NCI-H2171 (cell line): ENCODE measurements around the gene SEPHS1.
"Not testable (repeated sequence)": the region's sequence is repeated elsewhere in the genome, so short reads cannot be mapped to it uniquely, and the experiment has no call there.

Experiments used
- DNase-seq: peaks from one replicate; lab custom pipeline; 2025; lab: John Stamatoyannopoulos, UW

The SEPHS1 gene

DNA sequence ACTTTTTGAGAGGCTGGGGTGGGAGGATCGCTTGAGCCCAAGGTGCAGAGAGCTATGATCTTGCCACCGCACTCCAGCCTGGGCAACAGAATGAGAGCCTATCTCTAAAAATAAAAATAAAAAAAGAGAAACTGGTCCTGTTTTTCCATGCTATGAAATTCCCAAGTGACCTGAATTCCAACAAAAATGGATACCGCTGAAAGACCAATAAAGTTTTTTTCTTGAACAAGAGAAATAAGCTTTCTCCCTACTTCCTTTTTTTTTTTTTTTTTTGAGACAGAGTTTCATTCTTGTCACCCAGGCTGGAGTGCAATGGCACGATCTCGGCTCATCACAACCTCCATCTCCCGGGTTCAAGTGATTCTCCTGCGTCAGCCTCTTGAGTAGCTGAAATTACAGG is 12.5 kb upstream of the SEPHS1 start:
- no peak for DNase-seq

DNA sequence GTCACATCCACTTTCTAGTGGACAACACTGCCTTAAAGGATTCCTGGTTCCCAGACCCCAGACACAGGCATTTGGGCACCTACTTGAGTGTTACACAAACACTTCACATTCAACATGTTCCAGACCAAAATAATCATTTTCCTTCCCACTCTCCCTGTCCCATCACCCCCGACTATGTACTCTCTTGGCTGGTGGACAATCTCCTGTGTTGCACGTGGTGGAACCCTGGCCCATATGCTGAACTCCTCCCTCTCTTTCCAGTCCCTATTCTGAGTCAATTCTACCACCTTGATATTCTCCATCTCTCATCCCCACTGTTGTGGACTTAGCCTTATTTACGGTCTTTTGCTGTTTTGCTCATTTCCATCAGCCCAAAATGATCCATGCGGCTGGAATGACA is 8.3 kb upstream of the SEPHS1 start:
- no peak for DNase-seq

DNA sequence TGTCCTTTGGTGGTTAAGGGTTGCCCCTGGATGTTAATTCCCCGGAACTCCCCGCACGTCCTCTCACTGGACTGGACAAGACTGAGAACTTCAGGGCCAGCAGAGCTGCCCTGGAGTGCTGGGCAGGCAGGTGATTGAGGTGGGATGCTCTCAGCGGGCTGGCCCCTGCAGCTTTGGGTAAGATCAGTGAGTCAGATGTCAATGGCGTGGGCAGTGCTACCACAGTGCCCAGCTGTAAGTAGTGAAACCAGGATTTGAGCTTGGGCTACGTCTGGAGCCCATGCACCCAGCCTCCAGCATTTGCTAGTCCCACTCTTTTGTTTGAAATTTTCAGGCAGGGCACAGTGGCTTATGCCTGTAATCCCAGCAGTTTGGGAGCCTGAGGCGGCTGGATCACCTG is 6.7 kb upstream of the SEPHS1 start:
- DNase-seq: no peak

DNA sequence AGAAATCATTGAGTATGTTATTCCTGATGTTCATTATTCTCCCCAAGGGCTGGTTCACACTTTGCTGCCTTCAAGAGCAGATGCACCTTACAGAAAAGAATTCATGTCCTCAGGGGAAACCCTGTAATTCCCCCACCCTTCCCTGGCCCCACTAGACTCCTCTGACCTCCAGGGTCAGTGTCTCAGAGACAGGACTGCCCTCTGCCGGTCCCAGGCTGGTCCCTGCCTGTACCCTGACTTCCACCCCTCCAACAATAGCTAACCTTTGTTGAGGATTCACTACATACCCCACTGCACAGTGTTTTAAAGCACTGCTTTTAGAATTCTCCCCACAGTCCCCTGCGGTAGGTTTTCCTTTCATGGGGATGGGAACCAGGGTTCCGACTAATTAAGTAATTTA is 4.4 kb upstream of the SEPHS1 start:
- no peak for DNase-seq

DNA sequence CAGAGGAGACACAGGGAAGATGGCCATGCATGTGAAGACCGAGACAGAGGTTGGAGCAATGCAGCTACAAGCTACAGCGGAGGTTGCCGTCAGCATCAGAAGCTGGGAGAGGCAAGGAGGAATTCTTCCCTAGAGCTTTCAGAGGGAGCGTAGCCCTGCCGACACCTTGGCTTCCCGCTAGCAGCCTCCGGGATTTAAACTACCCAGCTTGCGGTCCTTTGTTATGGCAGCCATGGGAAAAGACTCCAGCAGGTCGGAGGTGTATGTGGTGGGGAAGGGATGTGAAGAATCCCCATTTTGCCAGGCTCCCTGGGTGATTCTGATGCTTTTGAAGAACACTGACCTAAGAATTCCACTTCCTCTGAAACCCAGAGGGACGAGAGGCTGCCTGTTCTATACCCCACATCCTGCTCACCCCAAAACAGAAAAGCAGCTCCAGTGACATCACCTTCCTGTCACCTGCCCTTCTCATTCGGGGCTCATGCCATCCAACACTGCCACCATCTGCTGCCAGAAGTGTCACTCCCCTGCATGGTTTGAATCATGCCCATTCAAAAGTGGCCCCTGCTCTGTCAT is 3.3 kb upstream of the SEPHS1 start:
- no peak for DNase-seq

DNA sequence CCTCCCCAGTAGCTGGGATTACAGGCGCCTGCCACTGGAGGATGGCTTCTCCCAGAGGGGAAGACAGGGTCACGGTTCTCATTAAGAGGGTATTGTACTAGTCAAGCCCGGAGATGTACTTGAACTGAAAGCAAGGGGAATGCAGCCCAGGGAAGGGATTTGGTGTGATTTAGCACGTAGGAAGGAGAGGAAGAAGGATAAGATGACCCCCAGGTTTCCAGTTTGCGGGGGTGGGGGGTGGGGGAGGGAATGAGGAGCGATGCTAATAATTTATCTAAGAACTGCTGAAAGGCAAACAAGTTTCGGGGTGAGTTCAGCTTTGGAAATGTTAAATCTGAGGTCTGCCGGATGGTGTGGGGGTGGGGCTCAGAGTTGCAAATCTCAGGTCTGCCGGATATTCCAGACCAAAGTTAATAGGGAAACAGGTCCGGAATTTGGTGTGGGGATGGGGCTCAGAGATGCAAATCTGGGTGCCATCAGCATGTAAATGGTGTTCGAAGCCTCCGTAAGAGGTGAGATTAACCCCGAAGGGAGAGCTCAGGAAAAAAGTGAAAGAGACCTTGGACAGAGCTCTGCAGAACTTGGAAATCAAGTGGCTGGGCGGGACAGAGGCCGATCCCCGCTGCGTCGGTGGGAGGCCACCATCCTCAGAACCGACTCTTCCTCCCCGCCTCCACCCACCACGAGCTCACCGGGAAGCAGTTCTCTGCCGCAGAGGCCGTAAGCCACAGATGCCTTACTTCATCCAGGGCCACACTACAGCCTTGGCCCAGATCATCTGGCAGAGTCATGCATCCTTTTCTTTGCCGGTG is 1.6 kb upstream of the SEPHS1 start:
- no peak for DNase-seq

DNA sequence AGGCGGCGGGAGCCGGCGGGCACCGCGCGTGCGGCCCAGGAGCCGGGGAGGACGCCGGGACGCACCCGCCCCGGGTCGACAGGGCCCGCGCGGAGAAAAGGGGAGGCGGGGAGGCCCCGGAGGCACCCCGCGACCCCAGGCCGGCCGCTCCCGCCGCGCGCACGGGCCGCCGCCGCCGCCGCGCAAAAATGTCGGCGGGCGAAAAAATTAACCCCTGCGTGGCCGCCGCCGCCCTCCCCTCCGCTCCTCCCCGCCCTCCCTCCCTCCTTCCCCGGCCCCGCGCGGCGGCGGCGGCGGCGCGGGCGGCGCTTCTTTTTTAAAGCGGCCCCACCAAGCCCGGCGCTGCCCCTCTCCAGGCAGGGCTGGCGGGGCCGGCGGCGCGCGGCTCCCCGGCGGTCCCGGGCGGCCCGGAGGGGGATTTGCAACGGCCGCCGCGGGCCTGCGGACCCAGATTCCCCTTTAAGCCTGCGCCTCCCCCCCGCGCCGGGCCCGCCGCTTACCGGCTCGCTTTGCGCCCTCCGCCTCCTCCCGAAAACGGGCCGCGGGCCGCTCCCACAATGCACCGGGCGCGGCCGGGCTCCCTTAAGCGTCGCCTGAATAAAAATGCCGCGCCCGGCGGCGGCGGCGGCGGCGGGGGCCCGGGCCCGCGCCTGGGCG is 465 bp downstream of the SEPHS1 start:
- DNase-seq: peak; percentile 63

DNA sequence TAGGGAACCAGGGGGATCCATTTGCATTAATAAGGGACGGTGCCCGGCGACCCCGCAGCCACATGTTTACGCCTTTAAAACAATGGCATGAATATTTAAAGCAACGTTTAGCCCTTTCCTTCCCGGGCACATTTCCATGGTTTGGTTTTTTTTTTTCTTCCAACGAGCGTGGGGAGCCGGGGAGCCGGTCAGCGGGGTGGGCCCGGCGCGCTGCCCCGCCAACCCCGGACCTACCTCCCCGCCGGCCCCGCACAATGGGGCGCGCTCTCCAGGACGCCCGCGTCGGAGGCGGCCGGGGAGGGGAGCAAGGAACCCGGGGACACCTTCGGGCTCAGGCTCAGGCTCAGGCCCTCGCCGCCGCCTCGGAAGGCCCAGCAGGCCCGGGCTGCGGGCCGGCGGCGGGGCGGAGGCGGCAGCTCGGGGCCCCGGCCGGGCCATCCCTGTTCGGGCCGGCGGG is 1.0 kb downstream of the SEPHS1 start:
- no peak for DNase-seq

DNA sequence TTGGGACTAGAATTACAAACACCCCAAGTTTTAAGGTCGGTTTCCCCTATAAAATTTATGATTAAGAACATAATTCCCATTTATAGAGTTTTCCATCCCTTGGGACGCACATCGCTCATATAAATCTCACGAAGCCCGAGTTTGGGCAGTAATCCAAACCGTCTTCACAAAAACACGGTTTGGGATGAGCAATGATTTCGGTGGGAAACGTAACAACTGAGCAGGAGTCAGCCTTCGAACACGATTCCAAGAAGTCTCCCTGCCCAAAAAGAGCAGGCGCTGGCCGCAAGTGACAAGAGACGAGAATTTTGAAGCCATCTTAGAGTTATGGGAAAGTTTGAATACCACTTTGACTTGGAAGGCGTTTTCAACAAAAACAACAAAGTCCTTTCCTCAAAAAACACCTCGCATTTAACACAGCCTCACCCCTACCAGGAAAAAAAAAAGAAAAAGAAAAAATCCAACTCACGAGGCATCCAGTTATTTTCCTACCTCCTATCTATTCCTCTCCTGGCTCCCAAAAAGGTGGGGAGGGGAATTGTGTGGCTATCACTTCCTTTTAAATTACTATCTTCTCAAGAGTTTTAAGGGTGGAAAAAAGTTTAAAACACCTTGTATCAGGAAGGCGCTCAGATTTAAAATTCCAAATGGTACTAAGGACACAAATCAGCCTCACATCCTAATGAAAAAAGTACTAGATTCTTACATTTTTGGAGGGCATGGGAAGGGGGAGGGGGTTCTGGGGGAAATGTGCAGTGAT is 1.6 kb downstream of the SEPHS1 start:
- DNase-seq: no peak

DNA sequence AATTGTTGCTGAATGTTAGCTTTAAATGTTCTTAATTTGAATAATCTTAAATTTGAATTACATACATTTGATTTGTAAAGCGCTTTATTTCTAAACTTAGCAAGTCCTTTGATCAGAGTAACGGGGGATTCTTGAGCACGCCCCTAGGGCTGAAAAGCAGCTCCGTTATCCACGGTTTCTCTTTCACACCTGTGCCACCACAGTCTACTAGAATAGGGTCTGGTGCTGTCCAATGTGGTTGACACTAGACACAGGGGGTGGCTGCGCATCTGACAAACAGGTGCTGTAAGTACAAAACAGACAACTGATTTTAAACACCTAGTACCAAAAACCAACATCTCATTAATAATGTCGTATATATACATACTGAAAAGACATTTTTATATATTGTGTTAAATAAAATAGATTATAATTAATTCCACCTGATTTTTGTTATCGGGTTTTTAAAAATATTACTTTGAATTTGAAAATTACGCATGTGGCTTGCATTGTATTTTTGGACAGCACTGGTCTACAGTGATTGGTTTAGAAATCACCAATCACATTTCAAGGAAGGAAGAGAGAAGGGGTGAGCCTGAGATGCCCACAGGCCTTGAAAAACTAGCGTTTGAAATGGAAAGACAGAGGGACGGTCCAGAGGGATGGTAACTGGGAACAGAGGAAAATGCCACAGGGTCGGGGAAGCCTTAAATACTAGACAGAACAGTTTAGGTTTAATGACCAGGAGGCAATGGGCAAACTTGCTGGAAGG is 7.3 kb downstream of the SEPHS1 start:
- DNase-seq: no peak

DNA sequence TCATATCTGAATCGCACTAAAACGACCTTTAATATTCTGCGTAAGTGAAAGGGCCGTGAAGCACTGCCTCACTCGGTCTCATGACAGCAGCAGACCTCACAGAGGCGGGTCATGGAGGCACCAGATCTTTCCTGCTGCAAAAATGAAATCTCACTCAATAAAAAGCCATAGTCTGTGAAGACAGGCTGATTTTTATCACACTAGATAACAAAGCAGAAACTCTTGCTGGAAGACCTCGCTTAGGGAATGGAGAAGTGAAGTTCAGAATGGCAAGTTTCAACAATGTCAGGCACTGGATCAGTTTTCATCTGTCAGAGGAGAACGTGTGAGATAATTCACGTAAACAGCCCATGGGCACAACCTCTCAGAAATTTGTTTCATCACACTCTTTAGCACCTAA is 8.0 kb downstream of the SEPHS1 start:
- DNase-seq: no peak

DNA sequence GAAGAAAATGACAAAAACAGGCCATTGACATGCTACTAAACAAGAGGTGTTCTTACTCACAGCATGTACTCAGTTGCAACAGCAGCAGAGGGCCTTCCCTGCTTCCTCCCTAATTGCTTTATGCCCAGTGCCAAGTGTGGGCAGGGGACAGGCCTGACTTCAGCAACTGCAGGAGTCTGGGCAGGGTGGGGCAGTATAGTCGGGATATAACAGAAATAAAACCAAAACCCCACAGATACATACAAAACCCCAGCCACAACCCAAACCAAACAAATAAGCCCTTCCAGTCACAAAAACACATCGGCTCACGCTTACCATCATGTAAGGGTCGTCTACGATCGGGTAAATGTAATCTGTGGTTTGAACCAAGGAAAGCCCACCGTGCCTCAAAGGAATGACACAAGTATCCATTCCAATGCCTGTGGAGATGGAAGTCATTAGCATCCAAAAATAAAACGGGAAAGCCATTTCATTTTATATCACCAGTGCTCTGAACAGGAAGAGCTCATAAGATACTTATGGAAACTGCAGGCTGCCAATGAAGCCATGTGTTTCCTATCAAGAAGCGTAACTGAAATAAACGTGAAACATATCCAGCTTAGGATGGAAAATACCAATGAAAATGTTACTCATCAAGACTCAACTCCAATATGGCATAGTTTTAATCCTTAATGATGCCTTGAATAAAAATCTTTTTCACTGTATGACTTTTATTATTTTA is 9.5 kb downstream of the SEPHS1 start:
- DNase-seq: no peak

DNA sequence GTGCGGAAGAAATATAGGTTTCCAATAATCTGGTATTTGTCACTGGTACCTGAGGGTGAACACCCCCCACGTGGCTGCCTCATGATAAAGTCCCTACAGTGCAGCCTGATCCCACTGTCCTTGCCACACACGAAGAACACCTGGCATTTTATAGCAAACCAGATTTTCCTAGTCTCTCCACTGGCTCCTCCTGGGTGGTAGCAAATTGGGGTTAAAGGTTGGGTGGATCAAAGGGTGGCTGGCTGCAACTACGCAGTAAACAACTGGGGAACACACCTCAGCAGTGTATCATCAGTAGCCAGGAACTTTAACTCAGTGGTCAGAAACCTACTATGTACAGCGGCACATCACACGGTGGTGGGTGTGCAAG is 10.3 kb downstream of the SEPHS1 start:
- DNase-seq: no peak

DNA sequence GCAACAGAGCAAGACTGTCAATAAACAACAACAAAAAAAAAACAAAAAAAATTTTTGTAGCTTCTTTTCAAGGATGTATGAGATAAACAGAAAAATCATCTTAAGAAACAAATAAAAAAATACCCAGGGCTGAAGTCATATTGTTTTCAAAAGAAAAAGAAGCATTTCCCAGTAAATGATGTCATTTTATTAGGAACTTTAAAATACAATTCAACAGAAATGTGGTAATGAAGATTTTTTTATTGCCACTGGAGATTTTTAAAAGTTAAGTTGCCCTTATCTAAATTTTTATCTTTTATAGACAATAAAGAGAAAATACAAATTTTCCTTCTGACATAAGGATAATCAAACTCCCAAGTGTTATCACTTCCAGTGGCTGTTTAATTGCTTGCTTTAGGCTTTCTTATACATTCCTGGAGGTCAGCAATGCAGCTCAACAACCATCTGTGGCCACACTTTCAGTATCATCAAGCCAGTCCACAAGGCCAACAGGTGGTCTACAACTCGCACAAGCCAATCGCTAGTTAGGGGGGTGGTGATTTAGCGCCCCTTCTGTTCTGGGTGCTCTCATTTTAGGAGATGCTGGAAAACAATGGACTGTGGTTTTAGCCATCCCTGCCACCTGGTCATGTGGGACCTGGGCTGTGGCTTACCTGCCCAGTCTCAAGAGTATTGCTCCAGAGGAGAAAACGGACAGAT is 10.8 kb downstream of the SEPHS1 start:
- DNase-seq: no peak

DNA sequence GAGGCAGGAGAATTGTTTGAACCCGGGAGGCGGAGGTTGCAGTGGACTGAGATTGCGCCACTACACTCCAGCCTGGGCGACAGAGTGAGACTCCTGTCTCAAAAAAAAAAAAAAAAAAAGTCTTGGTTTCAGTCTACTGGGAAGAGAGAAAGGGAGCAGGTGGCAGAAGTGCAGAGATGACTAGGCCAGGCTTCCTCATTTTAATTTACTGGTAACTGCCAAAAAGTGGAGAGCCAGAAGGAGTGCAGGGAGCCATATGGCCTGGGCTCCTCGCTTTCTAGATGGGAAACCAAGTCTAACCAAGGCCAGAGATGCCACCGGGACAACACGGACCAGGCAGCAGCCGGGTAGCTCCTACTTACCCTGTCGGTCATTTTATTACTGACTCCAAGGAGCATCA is 12.2 kb downstream of the SEPHS1 start:
- DNase-seq: peak; percentile 52

DNA sequence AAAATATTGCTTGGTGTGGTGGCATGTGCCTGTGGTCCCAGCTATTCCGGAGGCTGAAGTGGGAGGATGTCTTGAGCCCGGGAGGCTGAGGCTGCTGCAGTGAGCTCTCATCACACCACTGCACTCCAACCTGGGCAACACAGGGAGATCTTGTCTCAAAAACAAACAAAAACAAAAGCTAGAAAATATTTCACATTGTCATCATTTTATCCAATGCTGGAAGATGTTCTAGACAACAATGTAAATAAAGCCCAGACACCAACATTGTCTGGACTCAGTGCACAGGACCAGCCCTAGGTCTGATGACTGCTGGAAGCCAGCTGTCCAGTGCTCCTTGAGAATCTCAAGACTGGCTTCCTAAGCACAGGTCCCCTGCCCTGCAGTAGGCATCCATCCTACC is 13.5 kb downstream of the SEPHS1 start:
- DNase-seq: no peak

DNA sequence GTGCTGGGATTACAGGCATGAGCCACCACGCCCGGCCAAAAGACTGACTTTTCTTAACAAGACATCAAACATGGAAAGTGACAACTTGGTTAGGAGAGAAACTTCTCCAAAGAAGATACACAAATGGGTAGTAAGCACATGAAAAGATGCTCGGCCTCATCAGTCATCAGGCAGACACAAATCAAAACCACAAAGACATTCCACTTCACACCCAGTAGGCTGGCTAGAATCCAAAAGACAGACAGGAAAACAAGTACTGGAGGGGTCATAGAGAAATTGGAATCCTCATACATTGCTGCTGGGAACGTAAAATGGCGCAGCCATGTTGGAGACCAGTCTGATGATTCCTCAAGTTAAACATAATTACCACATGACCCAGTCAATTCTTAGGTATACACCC is 16.4 kb downstream of the SEPHS1 start:
- no peak for DNase-seq

DNA sequence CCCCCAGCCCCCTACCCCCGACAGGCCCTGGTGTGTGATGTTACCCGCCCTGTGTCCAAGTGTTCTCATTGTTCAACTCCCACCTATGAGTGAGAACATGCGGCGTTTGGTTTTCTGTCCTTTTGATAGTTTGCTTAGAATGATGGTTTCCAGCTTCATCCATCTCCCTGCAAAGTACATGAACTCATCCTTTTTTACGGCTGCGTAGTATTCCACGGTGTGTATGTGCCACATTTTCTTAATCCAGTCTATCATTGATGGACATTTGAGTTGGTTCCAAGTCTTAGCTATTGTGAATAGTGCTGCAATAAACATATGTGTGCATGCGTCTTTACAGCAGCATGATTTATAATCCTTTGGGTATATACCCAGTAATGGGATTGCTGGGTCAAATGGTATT is 17.1 kb downstream of the SEPHS1 start:
- DNase-seq: not testable (repeated sequence)

DNA sequence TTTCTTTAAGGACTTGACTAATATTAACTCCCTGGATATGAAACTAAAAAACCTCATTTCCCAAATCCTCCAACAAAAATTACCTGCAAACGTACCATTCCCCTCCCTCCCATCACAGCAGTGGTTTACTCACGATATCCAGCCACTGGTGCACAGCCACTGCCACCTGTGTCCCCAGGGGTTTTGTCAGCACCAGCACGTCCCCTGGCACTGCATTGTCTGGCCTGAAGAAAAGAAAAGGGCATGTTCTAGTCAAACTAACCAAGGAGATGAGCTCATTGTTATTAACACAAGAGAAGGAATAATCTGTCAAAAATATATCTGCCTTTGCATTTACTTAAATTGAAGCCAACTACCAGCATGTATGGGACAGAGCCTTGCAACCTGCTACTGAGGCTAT is 18.5 kb downstream of the SEPHS1 start:
- no peak for DNase-seq

DNA sequence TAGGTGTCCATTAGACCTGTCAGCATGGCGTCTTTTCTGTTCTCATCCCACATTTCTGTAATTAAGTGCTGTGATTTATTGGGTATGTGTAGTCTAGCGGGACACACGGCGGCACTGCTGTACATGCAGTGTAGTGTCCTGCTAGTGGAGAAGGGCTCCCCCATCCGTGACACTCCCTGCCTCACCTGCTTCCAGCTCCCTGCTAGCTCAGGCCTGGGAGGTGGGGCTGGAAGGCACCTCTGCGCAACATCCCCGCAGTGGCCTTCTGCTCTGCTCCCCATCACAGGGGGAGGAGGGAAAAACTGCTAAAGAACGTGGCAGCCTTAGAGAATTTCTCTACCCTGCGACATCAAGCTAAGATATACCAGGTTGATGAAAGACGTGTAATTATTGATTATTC is 19.5 kb downstream of the SEPHS1 start:
- no peak for DNase-seq

DNA sequence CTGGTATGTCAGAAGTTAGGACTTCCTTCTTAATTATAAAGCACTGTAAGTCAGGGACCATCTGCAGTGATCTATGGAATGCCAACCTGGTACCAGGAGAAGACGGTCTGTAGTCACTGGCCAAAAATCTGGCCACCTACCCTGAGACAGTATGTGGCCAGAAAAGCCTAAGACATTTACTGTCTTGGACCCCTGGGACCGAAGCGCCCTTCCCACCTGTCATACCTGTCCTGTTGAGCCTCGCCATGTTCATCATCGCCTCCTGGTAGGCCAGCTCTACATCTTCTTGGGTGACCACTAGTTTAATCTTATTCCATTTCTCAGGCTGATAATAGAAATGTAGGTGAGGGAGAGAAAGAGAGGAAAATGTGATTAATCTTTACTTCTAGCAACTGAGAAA is 20.0 kb downstream of the SEPHS1 start:
- DNase-seq: no peak
